Measurements from ENCODE around the gene TMEM247. TPM values are rescaled to one million over a fixed set of nuclear protein-coding genes. Genes with fewer than 3 reads are reported as not detected.

The TMEM247 gene
- total and polyA plus RNA-seq, 2 of the 8 experiments (the other 6 are each of a cell fraction or from before 2014, with no cell fraction given) = not detected

- Histone ChIP-seq H2AFZ (ENCODE audit: low read length) (no peak overlapping the region), H2AK5ac (ENCODE audit: low read depth, low read length) (no peak overlapping the region), H2BK15ac (ENCODE audit: low read length) (no peak overlapping the region), H3K4me1 (replicated peaks in 1 of 4; ENCODE audit: control insufficient read depth in 3 of 4, insufficient read depth in 4 of 4, low read length in 3 of 4) (no peaks in the 10 kb centered on the region), H3K23ac (ENCODE audit: insufficient read length) (no peak overlapping the region), H3K4me2 (ENCODE audit: insufficient read depth in 1 of 2, low read depth in 2 of 2, low read length in 2 of 2) (no peak overlapping the region), H4K5ac (ENCODE audit: insufficient read length, low read depth, low read length) (no peak overlapping the region), H3K56ac (replicated peaks; ENCODE audit: insufficient read length, low read depth, low read length) (no peak overlapping the region), H3K14ac (ENCODE audit: insufficient read length) (no peak overlapping the region), H4K91ac (replicated peaks; ENCODE audit: insufficient read length, low read length) (no peak overlapping the region), H3K27me3 (replicated peaks in 1 of 4; ENCODE audit: control insufficient read depth in 3 of 4, extremely low read depth in 1 of 4, insufficient read depth in 3 of 4, low read length in 3 of 4) (no peaks in the 10 kb centered on the region), H2BK120ac (replicated peaks; ENCODE audit: low read depth, low read length) (no peak overlapping the region), H3K79me2 (ENCODE audit: control insufficient read depth in 1 of 2, insufficient read depth in 2 of 2, low read length in 2 of 2) (no peaks in the 10 kb centered on the region), H3K23me2 (ENCODE audit: low read depth, low read length) (no peaks in the 10 kb centered on the region), H3K4me3 (ENCODE audit: extremely low read depth in 1 of 4, insufficient read depth in 2 of 4, low read depth in 3 of 4, low read length in 4 of 4) (no peak overlapping the region), H3K79me1 (ENCODE audit: low read depth, low read length) (no peaks in the 10 kb centered on the region), H3K9ac (replicated peaks in 1 of 4; ENCODE audit: extremely low read depth in 1 of 4, low read depth in 3 of 4, low read length in 3 of 4) (no peak overlapping the region), H3K4ac (replicated peaks; ENCODE audit: insufficient read length, low read depth, low read length) (no peak overlapping the region), H3K27ac (ENCODE audit: low read depth, low read length) (no peak overlapping the region), H4K8ac (ENCODE audit: extremely low read depth, insufficient read depth, low read length) (no peak overlapping the region), H3K9me3 (ENCODE audit: insufficient read depth in 2 of 2, low read depth in 1 of 2, low read length in 1 of 2) (peaks cover 10 to 11% of the 10 kb centered on the region in 2 experiments), H2BK5ac (ENCODE audit: low read depth, low read length) (no peak overlapping the region), H4K20me1 (replicated peaks in 1 of 2; ENCODE audit: control insufficient read depth in 1 of 2, insufficient read depth in 2 of 2, low read length in 2 of 2) (no peaks in the 10 kb centered on the region), H2BK20ac (ENCODE audit: low read length) (no peak overlapping the region), H2BK12ac (ENCODE audit: low read depth, low read length) (no peak overlapping the region), H3K18ac (ENCODE audit: extremely low read depth, low read length) (no peak overlapping the region), H3K36me3 (ENCODE audit: control insufficient read depth in 2 of 4, insufficient read depth in 4 of 4, low read length in 3 of 4) (no peaks in the 10 kb centered on the region)
- FAIRE-seq (no peak), DNase-seq (ENCODE audit: low read depth in 1 of 2, low spot score in 2 of 2) (no peak)
- 96% methylated on average over 23 of the region's 24 CpGs; no CpG with 5 or more reads in 1 of the 2 experiments for WGBS, 2 experiments (ENCODE audit: extremely low coverage in 1 of 2, insufficient coverage in 1 of 2, insufficient read length in 1 of 2, insufficient replicate concordance in 2 of 2, low coverage in 1 of 2, low lambda C conversion rate in 2 of 2, missing lambda C conversion rate in 1 of 2)
- TF ChIP-seq TCF12 (IDR thresholded peaks at IDR 0.05; ENCODE audit: low read depth, low read length) (no peak), EP300 (IDR thresholded peaks at IDR 0.05; ENCODE audit: borderline replicate concordance in 1 of 2, low read depth in 2 of 2, low read length in 2 of 2) (no peak), BRCA1 (IDR thresholded peaks at IDR 0.05; ENCODE audit: low read depth, low read length) (no peak), KDM4A (IDR thresholded peaks at IDR 0.05; ENCODE audit: low read depth, low read length, severe bottlenecking) (no peak), JUN (IDR thresholded peaks at IDR 0.05; ENCODE audit: low read depth, low read length) (no peak)
- POLR2A ChIA-PET (ENCODE audit: partially characterized antibody) = interaction anchor here (1.6 kb wide), 1 partner anchor 99 kb away, joined by 3 read pairs; no protein-coding TSS in a partner anchor
- CTCF ChIA-PET (ENCODE audit: partially characterized antibody) = interaction anchor here (1.1 to 1.8 kb wide), 4 partner anchors 9 to 75 kb away, joined by 3 to 9 read pairs (median 6); no protein-coding TSS in a partner anchor
These were observed 1.2 kb downstream of the TMEM247 start for GRCh38 chr2:46480562-46480961.

All from H1 (cell line).